ENCODE data around the gene XRCC1.
"Not testable (repeated sequence)": the region's sequence is repeated elsewhere in the genome, so short reads cannot be mapped to it uniquely, and the experiment has no call there.

XRCC1 gene

GRCh38 chr19:43575156-43575950 lies at the start of gene XRCC1, which contains the start of gene PINLYP:
Gene XRCC1, minus strand, starts transcription at chr19:43575527. Its CDS starts 69 bp downstream, at chr19:43575458.
Gene PINLYP, plus strand, starts transcription at chr19:43575801. Its CDS starts 1,391 bp downstream, at chr19:43577192.
- peak; percentile 91 for DNase-seq (ENCODE audit: low read depth)

GRCh38 chr19:43624933-43625332 lies 49.6 kb upstream of the XRCC1 start:
- DNase-seq (ENCODE audit: low read depth), result peak; percentile 65

GRCh38 chr19:43623889-43624670 lies 48.8 kb upstream of the XRCC1 start:
- no peak for DNase-seq (ENCODE audit: low read depth)

- DNase-seq (ENCODE audit: low read depth), result no peak
Measured at GRCh38 chr19:43622956-43623355, 47.6 kb upstream of the XRCC1 start.

GRCh38 chr19:43622070-43622469 lies 46.7 kb upstream of the XRCC1 start:
- no peak for DNase-seq (ENCODE audit: low read depth)

- DNase-seq (ENCODE audit: low read depth), result peak; percentile 72
Measured at GRCh38 chr19:43620061-43621001, 45.0 kb upstream of the XRCC1 start.

GRCh38 chr19:43619262-43620060 lies 44.1 kb upstream of the XRCC1 start, which contains the start of gene ZNF428:
Gene ZNF428, minus strand, starts transcription at chr19:43619629. Its CDS starts 5,325 bp downstream, at chr19:43614304.
- DNase-seq (ENCODE audit: low read depth), result peak; percentile 56

- no peak for DNase-seq (ENCODE audit: low read depth)
Measured at GRCh38 chr19:43618921-43619261, 43.6 kb upstream of the XRCC1 start.

- DNase-seq (ENCODE audit: low read depth), result no peak
Measured at GRCh38 chr19:43616954-43617353, 41.6 kb upstream of the XRCC1 start.

- no peak for DNase-seq (ENCODE audit: low read depth)
Measured at GRCh38 chr19:43616306-43616705, 41.0 kb upstream of the XRCC1 start.

GRCh38 chr19:43612374-43612773 lies 37.0 kb upstream of the XRCC1 start:
- no peak for DNase-seq (ENCODE audit: low read depth)

GRCh38 chr19:43611788-43612187 lies 36.5 kb upstream of the XRCC1 start, which contains the start of gene SRRM5:
Gene SRRM5, plus strand, starts transcription at chr19:43612088. Its CDS starts 34 bp downstream, at chr19:43612122.
- no peak for DNase-seq (ENCODE audit: low read depth)

GRCh38 chr19:43610493-43610892 lies 35.2 kb upstream of the XRCC1 start:
- DNase-seq (ENCODE audit: low read depth), result no peak

- no peak for DNase-seq (ENCODE audit: low read depth)
Measured at GRCh38 chr19:43609872-43610271, 34.5 kb upstream of the XRCC1 start.

GRCh38 chr19:43607238-43608205 lies 32.2 kb upstream of the XRCC1 start:
- no peak for DNase-seq (ENCODE audit: low read depth)

- no peak for DNase-seq (ENCODE audit: low read depth)
Measured at GRCh38 chr19:43606569-43607229, 31.4 kb upstream of the XRCC1 start.

GRCh38 chr19:43605875-43606568 lies 30.7 kb upstream of the XRCC1 start:
- DNase-seq (ENCODE audit: low read depth), result no peak

GRCh38 chr19:43600326-43600725 lies 25.0 kb upstream of the XRCC1 start:
- DNase-seq (ENCODE audit: low read depth), result not testable (repeated sequence)
